ENCODE results near the gene CHCHD4.
"Not testable (repeated sequence)": the region's sequence is repeated elsewhere in the genome, so short reads cannot be mapped to it uniquely, and the experiment has no call there.

Gene CHCHD4

GRCh38 chr3:14118400-14119381 is 6.0 kb downstream of the CHCHD4 start:
- no peak for DNase-seq

GRCh38 chr3:14117468-14118399 is 6.9 kb downstream of the CHCHD4 start:
- no peak for DNase-seq

GRCh38 chr3:14113965-14114635 is 10.6 kb downstream of the CHCHD4 start:
- DNase-seq, result no peak

- no peak for DNase-seq
These were observed 14.0 kb downstream of the CHCHD4 start for GRCh38 chr3:14110699-14111098.

GRCh38 chr3:14109821-14110220 is 14.8 kb downstream of the CHCHD4 start:
- DNase-seq, result not testable (repeated sequence)

GRCh38 chr3:14097616-14098391 is 26.9 kb downstream of the CHCHD4 start:
- DNase-seq, result no peak

GRCh38 chr3:14096742-14097141 is 27.9 kb downstream of the CHCHD4 start:
- DNase-seq, result no peak

- no peak for DNase-seq
These were observed 30.8 kb downstream of the CHCHD4 start for GRCh38 chr3:14093831-14094230.

GRCh38 chr3:14092464-14092863 is 32.2 kb downstream of the CHCHD4 start:
- no peak for DNase-seq

- DNase-seq, result not testable (repeated sequence)
These were observed 32.7 kb downstream of the CHCHD4 start for GRCh38 chr3:14091959-14092358.

GRCh38 chr3:14087461-14087860 is 37.2 kb downstream of the CHCHD4 start:
- DNase-seq, result not testable (repeated sequence)

- DNase-seq, result no peak
These were observed 42.5 kb downstream of the CHCHD4 start for GRCh38 chr3:14082108-14082657.

- DNase-seq, result no peak
These were observed 47.4 kb downstream of the CHCHD4 start for GRCh38 chr3:14077310-14077709.

- DNase-seq, result not testable (repeated sequence)
These were observed 49.4 kb downstream of the CHCHD4 start for GRCh38 chr3:14075233-14075632.

GRCh38 chr3:14064910-14065309 is 59.8 kb downstream of the CHCHD4 start:
- no peak for DNase-seq

GRCh38 chr3:14063152-14063551 is 61.5 kb downstream of the CHCHD4 start:
- no peak for DNase-seq
